ENCODE measurements around the gene ARGLU1.

The ARGLU1 gene

DNA sequence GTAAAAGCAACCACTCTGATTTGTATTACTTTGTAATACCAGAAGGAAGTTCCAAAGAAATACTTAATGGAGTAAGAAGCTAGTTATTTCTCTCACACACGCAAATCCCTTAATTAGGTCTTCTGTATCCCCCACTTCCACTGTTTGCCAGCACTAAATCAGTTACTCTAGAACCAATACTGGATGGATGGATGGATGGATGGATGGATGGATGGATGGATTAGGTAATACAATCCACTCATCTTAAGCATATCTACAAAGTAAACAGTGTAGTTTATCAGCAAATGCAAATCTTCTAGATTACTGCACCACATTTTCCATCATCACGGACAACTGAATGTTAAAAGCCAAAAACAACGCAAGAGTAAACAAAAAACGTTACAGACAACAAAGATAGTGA, 27.3 kb downstream of the ARGLU1 start:
- TF ChIP-seq CTCF (IDR thresholded peaks at IDR 0.05; ENCODE audit: borderline replicate concordance, control extremely low read depth, extremely low read depth, insufficient read depth, missing control alignments): no peak
- DNase-seq (ENCODE audit: low spot score): no peak
- in situ Hi-C loops (cut with MboI; ENCODE audit: low sequenced_read_pairs, unreplicated experiment): loop anchor here (25.0 kb wide), 1 partner anchor 453 kb away; no protein-coding TSS in a partner anchor

GRCh38 chr13:106537521-106537920, 30.4 kb downstream of the ARGLU1 start:
- in situ Hi-C loops (cut with MboI; ENCODE audit: low sequenced_read_pairs, unreplicated experiment): loop anchor here (25.0 kb wide), 1 partner anchor 450 kb away; no protein-coding TSS in a partner anchor
- no peak for DNase-seq (ENCODE audit: low spot score)
- TF ChIP-seq CTCF (IDR thresholded peaks at IDR 0.05; ENCODE audit: borderline replicate concordance, control extremely low read depth, extremely low read depth, insufficient read depth, missing control alignments): no peak

DNA sequence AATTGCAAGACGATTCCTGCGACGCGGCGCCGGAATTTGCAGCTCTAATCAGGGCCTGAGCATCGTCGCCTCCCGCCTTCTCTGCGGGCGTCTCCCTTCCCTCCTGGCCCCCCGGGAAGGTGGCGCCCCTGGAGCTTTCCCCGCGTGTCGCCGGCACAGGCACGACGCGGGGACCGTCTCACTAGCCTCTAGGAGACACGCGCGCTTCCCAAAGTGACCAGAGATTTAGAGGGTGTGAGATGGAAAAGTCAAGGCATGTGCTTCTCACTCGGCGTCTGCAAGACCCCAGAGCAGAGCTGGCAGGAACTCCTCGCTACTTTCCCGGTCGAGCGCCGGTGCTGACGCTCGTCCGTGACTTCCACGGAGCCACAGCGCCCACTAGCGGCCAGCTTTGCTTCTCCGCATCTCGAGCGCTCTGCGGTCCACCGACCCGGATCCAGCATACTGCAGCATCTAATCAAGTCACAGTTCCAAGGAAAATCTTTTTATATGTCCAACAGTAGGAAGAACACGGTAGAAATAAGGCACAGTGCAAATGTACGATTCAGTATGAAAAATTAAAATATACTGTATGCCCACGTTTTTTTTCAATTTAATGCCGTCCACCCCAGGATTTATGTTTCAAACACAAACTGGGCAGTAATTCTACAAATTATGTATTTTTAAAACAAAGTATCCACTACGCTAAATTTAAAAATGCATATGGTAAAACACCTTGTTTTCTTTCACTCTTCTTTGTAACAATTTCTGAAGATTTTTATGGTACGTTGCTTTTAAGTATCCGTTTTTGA, 31.5 kb downstream of the ARGLU1 start:
- in situ Hi-C loops (cut with MboI; ENCODE audit: low sequenced_read_pairs, unreplicated experiment): loop anchor here (25.0 kb wide), 1 partner anchor 449 kb away; no protein-coding TSS in a partner anchor
- peak; percentile 82 for DNase-seq (ENCODE audit: low spot score)
- TF ChIP-seq CTCF (IDR thresholded peaks at IDR 0.05; ENCODE audit: borderline replicate concordance, control extremely low read depth, extremely low read depth, insufficient read depth, missing control alignments): peak; percentile 98

DNA sequence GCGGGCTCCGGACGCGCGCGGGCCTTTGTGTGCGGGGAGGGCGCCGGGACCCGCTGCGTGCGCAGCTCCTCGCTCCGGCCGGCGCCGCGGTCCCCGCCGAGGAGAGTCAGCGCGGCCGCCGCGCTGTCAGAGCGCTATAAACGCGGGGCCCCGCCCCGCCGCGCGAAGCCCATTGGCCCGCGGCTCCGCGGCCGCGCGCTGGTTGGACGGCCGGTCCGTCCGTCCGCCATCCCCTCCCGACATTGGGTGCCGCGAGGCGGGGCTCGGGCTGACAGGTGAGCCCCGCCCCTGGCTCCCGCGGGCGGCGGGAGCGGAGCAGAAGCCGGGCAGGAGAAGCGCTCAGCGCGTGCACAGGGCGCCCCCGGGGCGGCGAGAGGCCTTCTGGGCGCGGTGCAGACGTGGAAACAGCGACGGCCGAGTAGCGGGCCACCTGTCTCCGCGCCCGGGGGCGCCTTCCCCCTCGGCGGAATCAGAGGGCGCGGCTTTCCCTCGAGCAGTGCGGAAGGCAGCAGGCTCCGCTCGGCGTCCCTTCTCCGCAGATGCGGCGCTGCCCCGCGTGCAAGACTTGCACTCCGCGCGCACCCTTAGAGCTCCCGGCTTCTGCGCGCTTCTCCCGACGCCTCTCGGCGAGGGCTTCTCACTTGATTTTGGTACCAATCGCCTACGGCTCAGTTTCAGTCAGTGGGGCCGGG, 32.2 kb downstream of the ARGLU1 start, which contains the start of gene EFNB2:
Gene EFNB2 (minus strand): TSS at position 111 of the 692 bp plus-strand sequence. CDS start 698 bp downstream, outside the sequence.
- in situ Hi-C loops (cut with MboI; ENCODE audit: low sequenced_read_pairs, unreplicated experiment): loop anchor here (25.0 kb wide), 1 partner anchor 448 kb away; no protein-coding TSS in a partner anchor
- DNase-seq (ENCODE audit: low spot score): peak; percentile 98
- no peak for TF ChIP-seq CTCF (IDR thresholded peaks at IDR 0.05; ENCODE audit: borderline replicate concordance, control extremely low read depth, extremely low read depth, insufficient read depth, missing control alignments)

DNA sequence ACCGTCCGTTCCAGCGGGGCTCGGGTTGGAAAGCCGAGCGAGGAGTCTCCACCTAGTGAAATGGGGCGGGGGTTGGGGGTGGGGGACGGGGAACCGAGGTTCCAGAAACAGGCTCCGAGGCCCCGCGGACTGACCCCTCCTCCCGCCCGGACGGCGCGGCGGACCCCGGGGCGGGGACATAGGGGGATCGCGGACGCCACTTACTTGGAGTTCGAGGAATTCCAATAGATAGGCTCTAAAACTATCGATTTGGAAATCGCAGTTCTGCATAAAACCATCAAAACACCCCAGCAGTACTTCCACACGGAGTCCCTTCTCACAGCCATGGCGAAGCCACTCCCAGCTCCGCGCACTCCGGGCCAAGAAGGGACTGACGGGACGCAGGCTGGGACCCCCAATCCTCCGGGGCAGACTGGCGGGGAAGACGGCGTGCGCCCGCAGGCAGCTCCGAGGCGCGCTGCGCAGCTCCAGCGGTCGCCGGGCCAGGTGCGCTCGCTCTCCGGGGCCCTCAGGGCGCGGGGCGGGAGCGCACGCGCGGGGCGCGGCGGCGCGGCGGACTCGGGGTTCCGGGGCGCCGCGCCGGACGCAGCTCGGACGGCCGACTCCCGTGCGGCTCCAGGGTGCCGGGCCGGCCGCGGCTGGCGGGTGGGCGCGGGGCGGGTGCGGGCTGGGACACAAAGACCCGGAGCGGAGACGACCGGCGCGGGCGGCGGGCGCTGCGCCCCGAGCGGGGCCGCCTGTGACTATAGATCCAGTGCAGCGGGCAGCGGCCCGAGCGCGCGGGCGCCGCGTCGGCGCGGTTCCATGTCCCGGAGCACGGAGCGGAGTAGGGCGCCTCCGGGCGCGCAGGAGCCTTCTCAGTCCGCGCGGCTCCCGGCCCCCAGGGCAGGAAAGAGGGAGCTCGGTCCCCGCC, 33.0 kb downstream of the ARGLU1 start:
- DNase-seq (ENCODE audit: low spot score): peak; percentile 51
- in situ Hi-C loops (cut with MboI; ENCODE audit: low sequenced_read_pairs, unreplicated experiment): loop anchor here (25.0 kb wide), 1 partner anchor 448 kb away; no protein-coding TSS in a partner anchor
- TF ChIP-seq CTCF (IDR thresholded peaks at IDR 0.05; ENCODE audit: borderline replicate concordance, control extremely low read depth, extremely low read depth, insufficient read depth, missing control alignments): no peak
